GM19238 (cell line): ENCODE measurements around the gene RAD51B.

Experiments
- DNase-seq: peaks from one replicate; pipeline ENCODE4 v3.0.0; 2011; ENCODE audit warnings: low spot score; ENCODE audit not compliant: insufficient read length

The RAD51B gene

GRCh38 chr14:68377459-68377858 is 557.9 kb downstream of the RAD51B start:
- no peak for DNase-seq

GRCh38 chr14:68379510-68380328 is 560.1 kb downstream of the RAD51B start:
- no peak for DNase-seq

GRCh38 chr14:68380329-68380741 is 560.8 kb downstream of the RAD51B start:
- no peak for DNase-seq

GRCh38 chr14:68384335-68384734 is 564.8 kb downstream of the RAD51B start:
- DNase-seq: no peak

- DNase-seq: no peak
Observed at GRCh38 chr14:68384881-68385280, 565.3 kb downstream of the RAD51B start.

- DNase-seq: no peak
Observed at GRCh38 chr14:68386446-68386845, 566.9 kb downstream of the RAD51B start.

GRCh38 chr14:68386950-68387779 is 567.6 kb downstream of the RAD51B start:
- DNase-seq: no peak

- no peak for DNase-seq
Observed at GRCh38 chr14:68389943-68390342, 570.4 kb downstream of the RAD51B start.

- DNase-seq: no peak
Observed at GRCh38 chr14:68390741-68391140, 571.2 kb downstream of the RAD51B start.

GRCh38 chr14:68391311-68392014 is 571.9 kb downstream of the RAD51B start:
- DNase-seq: no peak

- no peak for DNase-seq
Observed at GRCh38 chr14:68392393-68393141, 573.0 kb downstream of the RAD51B start.

GRCh38 chr14:68393259-68393658 is 573.7 kb downstream of the RAD51B start:
- DNase-seq: no peak

- no peak for DNase-seq
Observed at GRCh38 chr14:68394118-68394763, 574.7 kb downstream of the RAD51B start.

- no peak for DNase-seq
Observed at GRCh38 chr14:68394764-68395143, 575.2 kb downstream of the RAD51B start.

- DNase-seq: no peak
Observed at GRCh38 chr14:68395604-68396003, 576.0 kb downstream of the RAD51B start.

- no peak for DNase-seq
Observed at GRCh38 chr14:68396461-68396860, 576.9 kb downstream of the RAD51B start.

- DNase-seq: no peak
Observed at GRCh38 chr14:68397371-68397811, 577.8 kb downstream of the RAD51B start.

GRCh38 chr14:68397822-68398221 is 578.2 kb downstream of the RAD51B start:
- DNase-seq: no peak

- DNase-seq: no peak
Observed at GRCh38 chr14:68398370-68398769, 578.8 kb downstream of the RAD51B start.

- no peak for DNase-seq
Observed at GRCh38 chr14:68399971-68400370, 580.4 kb downstream of the RAD51B start.

- DNase-seq: no peak
Observed at GRCh38 chr14:68401317-68401716, 581.7 kb downstream of the RAD51B start.
